ENCODE measurements around the gene RALGPS2. TPM values are rescaled to one million over a fixed set of nuclear protein-coding genes. Genes with fewer than 3 reads are reported as not detected.

RALGPS2 gene
- total and polyA plus RNA-seq, 9 of the 15 experiments (the other 6 are each of a cell fraction or from before 2014, with no cell fraction given) = 0.28 to 6.5 (median 2.6) TPM

DNA sequence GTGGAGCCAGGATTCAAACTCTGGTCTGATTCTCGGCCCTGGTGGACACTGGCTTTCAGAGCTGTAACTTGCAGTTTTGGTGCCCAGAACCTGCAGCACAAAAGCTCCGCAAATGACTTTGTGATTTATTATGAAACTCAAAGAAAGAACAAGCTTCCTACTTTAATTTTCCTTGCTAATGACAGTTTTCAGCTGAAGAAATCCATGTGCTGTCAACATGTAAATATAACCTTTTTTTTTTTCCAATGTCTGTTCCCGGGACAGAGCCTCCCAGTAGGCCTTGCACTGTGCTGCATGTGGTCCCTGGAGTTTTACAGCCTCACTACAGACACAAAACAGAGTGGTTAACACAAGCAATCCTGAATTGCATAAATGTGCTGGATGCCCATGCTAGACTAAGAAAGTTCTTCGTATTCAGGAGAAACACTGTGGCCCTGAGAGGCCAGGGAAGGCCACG, 208.1 kb downstream of the RALGPS2 start:
- no peak overlapping the region for H3K9ac ChIP-seq (ENCODE audit: insufficient read depth in 1 of 2, low read depth in 2 of 2, low read length in 2 of 2)
- peaks cover 17 to 19% of the 10 kb centered on the region in 2 experiments for H3K27me3 ChIP-seq (ENCODE audit: control insufficient read depth in 2 of 2, insufficient read depth in 2 of 2, low read length in 2 of 2)
- no peaks in the 10 kb centered on the region for H3K36me3 ChIP-seq (ENCODE audit: control insufficient read depth, insufficient read depth, low read length)
- H3K27ac ChIP-seq (ENCODE audit: extremely low read depth, low read depth, low read length) = no peak overlapping the region
- H3K9me1 ChIP-seq (ENCODE audit: control insufficient read depth, insufficient read depth, low read length) = no peaks in the 10 kb centered on the region
- H3K4me2 ChIP-seq (ENCODE audit: insufficient read depth, low read length) = no peak overlapping the region
- no peaks in the 10 kb centered on the region for H3K79me2 ChIP-seq (ENCODE audit: control insufficient read depth, insufficient read depth, low read length)
- no peaks in the 10 kb centered on the region for H3K9me3 ChIP-seq (replicated peaks; ENCODE audit: control insufficient read depth, insufficient read depth, low read depth, low read length)
- intact Hi-C loops (cut with micrococcal nuclease) = no loop called here
- H3K4me1 ChIP-seq (replicated peaks in 1 of 2; ENCODE audit: control insufficient read depth in 2 of 2, insufficient read depth in 2 of 2, low read length in 2 of 2) = no peaks in the 10 kb centered on the region
- BruUV-seq (replicated peaks) = no TSS peak
- 4% methylated on average over 5 of the region's 5 CpGs for WGBS (ENCODE audit: insufficient coverage, low coverage, missing lambda C conversion rate)
- H3K4me3 ChIP-seq = no peak overlapping the region
- CTCF ChIA-PET (ENCODE audit: low intra/inter-chr PET ratio) = no interaction called here
- POLR2A ChIA-PET = interaction anchor here (1.5 to 2.3 kb wide), 2 partner anchors 9 kb away, joined by 6 to 9 read pairs; no protein-coding TSS in a partner anchor
- DNase-seq (ENCODE audit: extremely low read depth in 1 of 4, low spot score in 3 of 4) (no peak), ATAC-seq (no peak), FAIRE-seq (no peak)
- no peak overlapping the region for H2AFZ ChIP-seq (ENCODE audit: low read depth, low read length)
- in situ Hi-C loops (cut with MboI) = no loop called here
- no peaks in the 10 kb centered on the region for H4K20me1 ChIP-seq (replicated peaks; ENCODE audit: control insufficient read depth, insufficient read depth, low read length)
- TF ChIP-seq GTF2F1 (IDR thresholded peaks at IDR 0.05; ENCODE audit: low read depth, low read length) (no peak), HDAC3 (IDR thresholded peaks at IDR 0.05; ENCODE audit: borderline replicate concordance, partially characterized antibody) (no peak), ZNF143 (CRISPR knock-in tag; IDR thresholded peaks at IDR 0.05) (no peak), GATA2 (CRISPR knock-in tag; IDR thresholded peaks at IDR 0.05) (no peak), ETV6 (IDR thresholded peaks at IDR 0.05; ENCODE audit: borderline replicate concordance in 1 of 2, low read depth in 2 of 2, low read length in 1 of 2) (no peak), ETV6 (CRISPR knock-in tag; IDR thresholded peaks at IDR 0.05; ENCODE audit: borderline replicate concordance) (no peak), SRSF9 (IDR thresholded peaks at IDR 0.05; ENCODE audit: borderline replicate concordance, low read depth, low read length) (no peak), DDX20 (tag; IDR thresholded peaks at IDR 0.05; ENCODE audit: low read depth) (no peak), ETV1 (tag; conservative IDR thresholded peaks at IDR 0.05; ENCODE audit: low read depth) (no peak), ZNF445 (CRISPR knock-in tag; IDR thresholded peaks at IDR 0.05; ENCODE audit: low read depth) (no peak), NFIX (CRISPR knock-in tag; IDR thresholded peaks at IDR 0.05; ENCODE audit: low read depth) (no peak), POLR3A (IDR thresholded peaks at IDR 0.05; ENCODE audit: borderline replicate concordance, extremely low read depth, insufficient read depth, insufficient read length) (no peak), SMAD4 (CRISPR knock-in tag; conservative IDR thresholded peaks at IDR 0.05) (no peak), MCM5 (IDR thresholded peaks at IDR 0.05; ENCODE audit: low read depth) (no peak)
- TF ChIP-seq, protein P1, sequence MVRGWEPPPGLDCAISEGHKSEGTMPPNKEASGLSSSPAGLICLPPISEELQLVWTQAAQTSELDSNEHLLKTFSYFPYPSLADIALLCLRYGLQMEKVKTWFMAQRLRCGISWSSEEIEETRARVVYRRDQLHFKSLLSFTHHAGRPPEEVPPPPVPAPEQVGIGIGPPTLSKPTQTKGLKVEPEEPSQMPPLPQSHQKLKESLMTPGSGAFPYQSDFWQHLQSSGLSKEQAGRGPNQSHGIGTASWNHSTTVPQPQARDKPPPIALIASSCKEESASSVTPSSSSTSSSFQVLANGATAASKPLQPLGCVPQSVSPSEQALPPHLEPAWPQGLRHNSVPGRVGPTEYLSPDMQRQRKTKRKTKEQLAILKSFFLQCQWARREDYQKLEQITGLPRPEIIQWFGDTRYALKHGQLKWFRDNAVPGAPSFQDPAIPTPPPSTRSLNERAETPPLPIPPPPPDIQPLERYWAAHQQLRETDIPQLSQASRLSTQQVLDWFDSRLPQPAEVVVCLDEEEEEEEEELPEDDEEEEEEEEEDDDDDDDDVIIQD (CRISPR knock-in tag; IDR thresholded peaks at IDR 0.05) = no peak
- TF ChIP-seq, protein P2, sequence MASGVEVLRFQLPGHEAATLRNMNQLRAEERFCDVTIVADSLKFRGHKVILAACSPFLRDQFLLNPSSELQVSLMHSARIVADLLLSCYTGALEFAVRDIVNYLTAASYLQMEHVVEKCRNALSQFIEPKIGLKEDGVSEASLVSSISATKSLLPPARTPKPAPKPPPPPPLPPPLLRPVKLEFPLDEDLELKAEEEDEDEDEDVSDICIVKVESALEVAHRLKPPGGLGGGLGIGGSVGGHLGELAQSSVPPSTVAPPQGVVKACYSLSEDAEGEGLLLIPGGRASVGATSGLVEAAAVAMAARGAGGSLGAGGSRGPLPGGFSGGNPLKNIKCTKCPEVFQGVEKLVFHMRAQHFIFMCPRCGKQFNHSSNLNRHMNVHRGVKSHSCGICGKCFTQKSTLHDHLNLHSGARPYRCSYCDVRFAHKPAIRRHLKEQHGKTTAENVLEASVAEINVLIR (CRISPR knock-in tag; IDR thresholded peaks at IDR 0.05) = no peak
- TF ChIP-seq, protein P3, sequence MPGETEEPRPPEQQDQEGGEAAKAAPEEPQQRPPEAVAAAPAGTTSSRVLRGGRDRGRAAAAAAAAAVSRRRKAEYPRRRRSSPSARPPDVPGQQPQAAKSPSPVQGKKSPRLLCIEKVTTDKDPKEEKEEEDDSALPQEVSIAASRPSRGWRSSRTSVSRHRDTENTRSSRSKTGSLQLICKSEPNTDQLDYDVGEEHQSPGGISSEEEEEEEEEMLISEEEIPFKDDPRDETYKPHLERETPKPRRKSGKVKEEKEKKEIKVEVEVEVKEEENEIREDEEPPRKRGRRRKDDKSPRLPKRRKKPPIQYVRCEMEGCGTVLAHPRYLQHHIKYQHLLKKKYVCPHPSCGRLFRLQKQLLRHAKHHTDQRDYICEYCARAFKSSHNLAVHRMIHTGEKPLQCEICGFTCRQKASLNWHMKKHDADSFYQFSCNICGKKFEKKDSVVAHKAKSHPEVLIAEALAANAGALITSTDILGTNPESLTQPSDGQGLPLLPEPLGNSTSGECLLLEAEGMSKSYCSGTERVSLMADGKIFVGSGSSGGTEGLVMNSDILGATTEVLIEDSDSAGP (CRISPR knock-in tag; IDR thresholded peaks at IDR 0.05) = no peak
- TF ChIP-seq, protein P4, sequence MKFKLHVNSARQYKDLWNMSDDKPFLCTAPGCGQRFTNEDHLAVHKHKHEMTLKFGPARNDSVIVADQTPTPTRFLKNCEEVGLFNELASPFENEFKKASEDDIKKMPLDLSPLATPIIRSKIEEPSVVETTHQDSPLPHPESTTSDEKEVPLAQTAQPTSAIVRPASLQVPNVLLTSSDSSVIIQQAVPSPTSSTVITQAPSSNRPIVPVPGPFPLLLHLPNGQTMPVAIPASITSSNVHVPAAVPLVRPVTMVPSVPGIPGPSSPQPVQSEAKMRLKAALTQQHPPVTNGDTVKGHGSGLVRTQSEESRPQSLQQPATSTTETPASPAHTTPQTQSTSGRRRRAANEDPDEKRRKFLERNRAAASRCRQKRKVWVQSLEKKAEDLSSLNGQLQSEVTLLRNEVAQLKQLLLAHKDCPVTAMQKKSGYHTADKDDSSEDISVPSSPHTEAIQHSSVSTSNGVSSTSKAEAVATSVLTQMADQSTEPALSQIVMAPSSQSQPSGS (CRISPR knock-in tag; IDR thresholded peaks at IDR 0.05) = no peak
